Astrocyte of the hippocampus (primary cell): Measurements from ENCODE around the gene DRD3.

ENCODE experiments used
- DNase-seq: peaks from one replicate; pipeline ENCODE4 v3.0.0; 2011; ENCODE audit warnings: low read depth, low spot score

Gene DRD3

GRCh38 chr3:114179575-114179974 lies 723 bp upstream of the DRD3 start:
- peak; percentile 54 for DNase-seq

- DNase-seq: no peak
These were observed 2.0 kb downstream of the DRD3 start for GRCh38 chr3:114176890-114177289.

- DNase-seq: no peak
These were observed 2.4 kb downstream of the DRD3 start for GRCh38 chr3:114176487-114176886.

GRCh38 chr3:114175204-114175987 lies 3.5 kb downstream of the DRD3 start:
- DNase-seq: no peak

- no peak for DNase-seq
These were observed 7.2 kb downstream of the DRD3 start for GRCh38 chr3:114171677-114172076.

GRCh38 chr3:114168150-114168549 lies 10.7 kb downstream of the DRD3 start:
- no peak for DNase-seq

- no peak for DNase-seq
These were observed 21.5 kb downstream of the DRD3 start for GRCh38 chr3:114157321-114157720.

- DNase-seq: peak; percentile 26
These were observed 23.5 kb downstream of the DRD3 start for GRCh38 chr3:114155370-114155821.

- peak; percentile 52 for DNase-seq
These were observed 24.5 kb downstream of the DRD3 start for GRCh38 chr3:114154321-114154821.

GRCh38 chr3:114152519-114153151 lies 26.2 kb downstream of the DRD3 start:
- peak; percentile 93 for DNase-seq

GRCh38 chr3:114151091-114151490 lies 27.8 kb downstream of the DRD3 start:
- DNase-seq: no peak

GRCh38 chr3:114147251-114147650 lies 31.6 kb downstream of the DRD3 start:
- DNase-seq: no peak

- DNase-seq: peak; percentile 97
These were observed 33.8 kb downstream of the DRD3 start for GRCh38 chr3:114144909-114145688.

- peak; percentile 41 for DNase-seq
These were observed 35.0 kb downstream of the DRD3 start for GRCh38 chr3:114143817-114144216.

GRCh38 chr3:114139836-114140235 lies 39.0 kb downstream of the DRD3 start:
- no peak for DNase-seq

- no peak for DNase-seq
These were observed 44.9 kb downstream of the DRD3 start for GRCh38 chr3:114133947-114134346.

GRCh38 chr3:114132500-114132899 lies 46.4 kb downstream of the DRD3 start:
- DNase-seq: no peak

- peak; percentile 32 for DNase-seq
These were observed 50.0 kb downstream of the DRD3 start for GRCh38 chr3:114128826-114129225.

- DNase-seq: no peak
These were observed 50.6 kb downstream of the DRD3 start for GRCh38 chr3:114128231-114128630.

GRCh38 chr3:114127517-114127916 lies 51.3 kb downstream of the DRD3 start:
- no peak for DNase-seq

GRCh38 chr3:114126461-114126860 lies 52.4 kb downstream of the DRD3 start:
- DNase-seq: no peak

GRCh38 chr3:114122027-114122709 lies 56.7 kb downstream of the DRD3 start:
- peak; percentile 74 for DNase-seq
